ENCODE results near the gene CACNB4.

Gene CACNB4

GRCh38 chr2:152089238-152089637 lies 9.6 kb downstream of the CACNB4 start:
- in situ Hi-C loops (cut with HindIII; ENCODE audit: low sequenced_read_pairs), result no loop called here

- in situ Hi-C loops (cut with HindIII; ENCODE audit: low sequenced_read_pairs), result no loop called here
Observed at GRCh38 chr2:152088006-152088405, 10.8 kb downstream of the CACNB4 start.

DNA sequence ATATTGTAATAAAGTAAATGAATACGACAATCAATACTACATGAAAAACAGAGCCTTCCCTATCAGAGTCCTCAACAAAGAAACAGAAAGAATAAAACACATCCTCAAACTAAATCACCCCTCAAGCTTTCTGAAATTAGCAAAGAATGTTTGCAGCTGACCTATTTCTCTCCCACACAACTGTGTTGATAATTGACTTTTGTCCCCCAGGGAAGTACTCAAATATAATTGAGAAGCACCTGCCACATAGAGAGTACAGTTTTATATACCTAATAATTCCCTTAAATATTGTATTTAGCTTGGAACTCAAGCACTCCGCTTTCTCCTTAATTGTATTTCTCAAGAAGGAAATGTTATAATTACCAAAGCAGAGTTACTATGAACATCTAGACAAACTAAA lies 12.6 kb downstream of the CACNB4 start:
- in situ Hi-C loops (cut with HindIII; ENCODE audit: low sequenced_read_pairs), result no loop called here

GRCh38 chr2:152084076-152084475 lies 14.8 kb downstream of the CACNB4 start:
- in situ Hi-C loops (cut with HindIII; ENCODE audit: low sequenced_read_pairs), result no loop called here

- in situ Hi-C loops (cut with HindIII; ENCODE audit: low sequenced_read_pairs), result no loop called here
Observed at GRCh38 chr2:152083202-152083875, 15.5 kb downstream of the CACNB4 start.

GRCh38 chr2:152078662-152079061 lies 20.2 kb downstream of the CACNB4 start:
- in situ Hi-C loops (cut with HindIII; ENCODE audit: low sequenced_read_pairs), result no loop called here

- in situ Hi-C loops (cut with HindIII; ENCODE audit: low sequenced_read_pairs), result no loop called here
Observed at GRCh38 chr2:152078023-152078422, 20.8 kb downstream of the CACNB4 start.

GRCh38 chr2:152075461-152076050 lies 23.3 kb downstream of the CACNB4 start:
- in situ Hi-C loops (cut with HindIII; ENCODE audit: low sequenced_read_pairs), result no loop called here

- in situ Hi-C loops (cut with HindIII; ENCODE audit: low sequenced_read_pairs), result no loop called here
Observed at GRCh38 chr2:152072011-152072410, 26.8 kb downstream of the CACNB4 start.

DNA sequence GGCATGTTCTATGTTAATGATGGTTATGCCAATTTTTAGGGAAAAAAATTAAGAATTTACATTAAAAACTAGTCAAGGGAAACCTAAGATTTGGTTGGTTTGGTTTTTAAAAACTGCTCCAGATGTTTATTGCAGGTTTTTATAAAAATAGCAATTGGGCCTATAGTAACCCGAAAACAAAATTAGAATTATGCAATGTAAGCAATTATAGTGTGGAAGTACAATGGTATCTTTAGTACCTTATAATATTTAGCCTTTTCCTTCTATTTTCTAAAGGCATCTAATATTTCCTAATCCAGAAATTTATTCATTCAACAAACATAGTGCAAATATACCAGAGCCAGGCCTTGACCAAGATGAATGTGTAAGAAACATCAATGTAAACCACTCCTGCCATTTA lies 27.3 kb downstream of the CACNB4 start:
- in situ Hi-C loops (cut with HindIII; ENCODE audit: low sequenced_read_pairs), result no loop called here

- in situ Hi-C loops (cut with HindIII; ENCODE audit: low sequenced_read_pairs), result no loop called here
Observed at GRCh38 chr2:152071092-152071491, 27.8 kb downstream of the CACNB4 start.

- in situ Hi-C loops (cut with HindIII; ENCODE audit: low sequenced_read_pairs), result no loop called here
Observed at GRCh38 chr2:152068226-152068625, 30.6 kb downstream of the CACNB4 start.

DNA sequence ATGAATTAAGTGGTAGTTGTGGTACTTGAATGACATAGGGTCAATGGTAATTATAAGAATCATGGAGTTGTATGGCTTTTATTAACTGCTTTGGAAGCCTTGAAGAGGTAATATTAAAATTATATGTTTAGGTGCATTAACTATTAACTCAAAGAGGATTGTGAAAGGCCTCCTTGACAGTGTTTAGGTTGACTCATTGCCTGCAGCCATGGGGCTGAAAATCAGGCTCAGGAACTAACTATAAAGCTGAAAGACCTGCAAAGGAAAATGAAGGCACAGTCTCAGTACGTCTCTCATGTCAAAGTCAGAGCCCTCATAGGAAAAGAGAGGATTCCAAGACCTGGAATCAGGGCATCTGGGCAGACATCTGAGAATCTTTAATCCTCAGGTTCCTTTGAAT lies 31.0 kb downstream of the CACNB4 start:
- in situ Hi-C loops (cut with HindIII; ENCODE audit: low sequenced_read_pairs), result no loop called here

GRCh38 chr2:152065945-152066344 lies 32.9 kb downstream of the CACNB4 start:
- in situ Hi-C loops (cut with HindIII; ENCODE audit: low sequenced_read_pairs), result no loop called here

DNA sequence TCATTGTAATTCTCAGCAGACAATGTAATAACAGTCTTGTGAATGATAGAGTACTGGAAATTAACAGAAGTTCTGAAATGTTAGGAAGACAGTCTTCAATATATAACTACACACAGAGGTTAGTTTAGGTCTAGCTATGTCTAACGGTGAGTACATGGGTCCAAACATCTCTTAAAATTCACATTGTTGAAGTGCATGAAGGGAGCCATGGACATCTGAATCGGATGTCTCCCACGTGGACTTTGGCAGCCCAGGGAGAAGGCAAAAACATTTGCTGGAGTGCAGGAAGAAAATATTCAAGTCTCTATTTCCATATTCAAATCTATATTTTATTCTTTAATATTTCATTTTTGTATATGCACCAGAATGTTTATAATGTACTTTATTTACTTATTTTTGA lies 34.8 kb downstream of the CACNB4 start:
- in situ Hi-C loops (cut with HindIII; ENCODE audit: low sequenced_read_pairs), result no loop called here

GRCh38 chr2:152063325-152063924 lies 35.4 kb downstream of the CACNB4 start:
- in situ Hi-C loops (cut with HindIII; ENCODE audit: low sequenced_read_pairs), result no loop called here

- in situ Hi-C loops (cut with HindIII; ENCODE audit: low sequenced_read_pairs), result no loop called here
Observed at GRCh38 chr2:152062125-152063091, 36.4 kb downstream of the CACNB4 start.

DNA sequence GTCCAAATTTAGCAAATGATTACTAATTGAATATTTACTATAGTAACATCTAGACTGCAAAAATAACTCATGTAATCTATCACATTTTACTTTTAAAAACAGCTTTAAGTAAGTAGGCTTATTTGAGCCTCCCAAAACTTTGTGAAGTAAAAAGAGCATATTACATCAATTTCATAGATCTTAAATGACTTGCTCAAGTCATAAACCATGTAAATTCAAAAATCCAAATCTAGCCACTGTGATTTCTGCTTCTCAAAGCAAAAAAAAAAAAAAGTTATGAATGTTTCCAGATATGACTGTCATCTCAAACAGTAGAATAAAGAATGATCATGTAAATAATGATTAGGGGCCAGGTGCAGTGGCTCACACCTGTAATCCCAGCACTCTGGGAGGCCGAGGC lies 37.5 kb downstream of the CACNB4 start:
- in situ Hi-C loops (cut with HindIII; ENCODE audit: low sequenced_read_pairs), result no loop called here

DNA sequence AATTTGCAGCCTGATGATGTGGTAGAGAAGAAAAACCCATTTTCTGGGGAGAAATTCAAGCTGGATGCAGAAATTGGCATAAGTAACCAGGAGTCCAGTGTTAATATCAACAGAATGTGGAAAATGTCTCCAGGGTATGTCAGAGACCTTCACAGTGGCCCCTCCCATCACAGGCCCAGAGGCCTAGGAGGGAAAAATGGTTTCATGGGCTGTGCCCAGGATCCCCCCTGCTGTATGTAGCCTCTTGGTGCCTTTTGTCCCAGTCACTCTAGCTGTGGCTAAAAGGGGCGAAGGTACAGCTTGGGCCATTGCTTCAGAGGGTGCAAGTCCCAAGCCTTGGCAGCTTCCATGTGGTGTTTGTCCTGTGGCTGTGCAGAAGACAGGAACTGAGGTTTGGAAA lies 40.2 kb downstream of the CACNB4 start:
- in situ Hi-C loops (cut with HindIII; ENCODE audit: low sequenced_read_pairs), result no loop called here

DNA sequence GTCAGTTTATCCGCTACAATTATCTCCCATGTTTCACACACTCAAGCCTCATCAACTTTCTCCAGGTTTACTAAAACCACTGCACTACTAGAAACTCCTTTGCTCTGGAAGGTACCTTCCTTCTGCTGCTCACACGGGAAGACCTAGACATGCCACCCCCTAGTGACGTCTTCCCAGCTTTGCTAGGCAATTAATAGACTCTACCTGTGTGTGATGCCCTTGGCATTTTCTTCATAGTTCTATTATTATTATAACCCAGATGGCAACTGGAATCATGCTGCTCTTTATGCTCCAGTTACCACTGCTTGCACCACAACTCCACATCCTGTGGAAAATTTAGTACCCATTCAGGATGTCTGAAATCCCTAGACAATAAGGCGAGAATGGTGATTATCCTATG lies 42.4 kb downstream of the CACNB4 start:
- in situ Hi-C loops (cut with HindIII; ENCODE audit: low sequenced_read_pairs), result no loop called here

GRCh38 chr2:152055366-152056108 lies 43.3 kb downstream of the CACNB4 start:
- in situ Hi-C loops (cut with HindIII; ENCODE audit: low sequenced_read_pairs), result no loop called here

Measured in DLD1 (cell line).